ENCODE measurements around the gene FBXW8.

DNA sequence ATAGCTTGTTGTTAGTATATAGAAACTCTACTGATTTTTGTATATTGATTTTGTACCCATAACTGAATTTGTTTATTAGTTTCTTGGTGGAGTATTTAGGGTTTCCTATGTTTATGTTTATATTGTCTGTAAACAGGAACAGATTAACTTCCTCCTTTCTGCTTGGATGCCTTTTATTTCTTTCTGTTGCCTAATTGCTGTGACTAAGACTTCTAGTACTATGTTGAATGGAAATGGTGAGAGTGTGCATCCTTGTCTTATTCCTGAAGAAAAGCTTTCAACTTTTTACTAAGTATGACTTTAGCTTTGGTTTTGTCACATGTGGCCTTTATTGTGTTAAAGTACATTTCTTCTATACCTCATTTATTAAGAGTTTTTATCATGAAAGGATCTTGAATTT, 20.9 kb downstream of the FBXW8 start:
- TF ChIP-seq, protein P1, sequence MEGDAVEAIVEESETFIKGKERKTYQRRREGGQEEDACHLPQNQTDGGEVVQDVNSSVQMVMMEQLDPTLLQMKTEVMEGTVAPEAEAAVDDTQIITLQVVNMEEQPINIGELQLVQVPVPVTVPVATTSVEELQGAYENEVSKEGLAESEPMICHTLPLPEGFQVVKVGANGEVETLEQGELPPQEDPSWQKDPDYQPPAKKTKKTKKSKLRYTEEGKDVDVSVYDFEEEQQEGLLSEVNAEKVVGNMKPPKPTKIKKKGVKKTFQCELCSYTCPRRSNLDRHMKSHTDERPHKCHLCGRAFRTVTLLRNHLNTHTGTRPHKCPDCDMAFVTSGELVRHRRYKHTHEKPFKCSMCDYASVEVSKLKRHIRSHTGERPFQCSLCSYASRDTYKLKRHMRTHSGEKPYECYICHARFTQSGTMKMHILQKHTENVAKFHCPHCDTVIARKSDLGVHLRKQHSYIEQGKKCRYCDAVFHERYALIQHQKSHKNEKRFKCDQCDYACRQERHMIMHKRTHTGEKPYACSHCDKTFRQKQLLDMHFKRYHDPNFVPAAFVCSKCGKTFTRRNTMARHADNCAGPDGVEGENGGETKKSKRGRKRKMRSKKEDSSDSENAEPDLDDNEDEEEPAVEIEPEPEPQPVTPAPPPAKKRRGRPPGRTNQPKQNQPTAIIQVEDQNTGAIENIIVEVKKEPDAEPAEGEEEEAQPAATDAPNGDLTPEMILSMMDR (conservative IDR thresholded peaks at IDR 0.05) = no peak
- no peak for TF ChIP-seq ZFX (IDR thresholded peaks at IDR 0.05)
